CD4-positive, CD25-positive, alpha-beta regulatory T cell (primary cell): ENCODE data around the gene EXOC6B. TPM values are rescaled to one million over a fixed set of nuclear protein-coding genes. Genes with fewer than 3 reads are reported as not detected.

Experiments
- ATAC-seq, 2 donors: fragments of 150-1000 bp; cut with Tn5 transposase; one replicate each; pipeline ENCODE4 v1.10.0; 2021; ENCODE audit warnings: low read depth in 2 of 2, moderate number of reproducible peaks in 2 of 2, moderate library complexity in 1 of 2
- DNase-seq, 3 donors: peaks; one replicate each; pipeline versions ENCODE4 v3.0.0 to v3.0.0-alpha.2; 2012 to 2022; ENCODE audit warnings: mixed read lengths in 1 of 3
- H3K27ac ChIP-seq: one replicate; pipeline ENCODE4 v1.7.0; 2013; ENCODE audit warnings: mild to moderate bottlenecking, low read length; ENCODE audit not compliant: insufficient read depth, poor library complexity, severe bottlenecking
- H3K27me3 ChIP-seq: one replicate; pipeline ENCODE4 v1.7.0; 2013; ENCODE audit warnings: low read length; ENCODE audit not compliant: control insufficient read depth, insufficient read depth
- H3K36me3 ChIP-seq: one replicate; pipeline ENCODE4 v1.7.0; 2013; ENCODE audit warnings: mild to moderate bottlenecking, low read length, moderate library complexity; ENCODE audit not compliant: control insufficient read depth, insufficient read depth
- H3K4me1 ChIP-seq: 2 replicates; pipeline ENCODE4 v1.7.0; 2013; ENCODE audit warnings: mild to moderate bottlenecking, low read length; ENCODE audit not compliant: insufficient read depth, control insufficient read depth, poor library complexity, severe bottlenecking
- H3K4me3 ChIP-seq: one replicate; pipeline ENCODE4 v1.7.0; 2013; ENCODE audit warnings: low read depth, mild to moderate bottlenecking, low read length, moderate library complexity
- H3K9me3 ChIP-seq, 2 experiments: 1 replicate in 1 of 2; 2 replicates in 1 of 2; pipeline ENCODE4 v1.7.0; 2013; ENCODE audit warnings: low read length in 2 of 2, mild to moderate bottlenecking in 1 of 2, moderate library complexity in 1 of 2; ENCODE audit not compliant: control insufficient read depth in 2 of 2
- H3K27ac Mint-ChIP-seq, 3 donors: one replicate each; pipeline ENCODE4 v1.8.0; 2020 to 2022; ENCODE audit warnings: mild to moderate bottlenecking in 3 of 3, mixed read lengths in 3 of 3, moderate library complexity in 2 of 3
- H3K27me3 Mint-ChIP-seq: one replicate; pipeline ENCODE4 v1.8.0; 2022; ENCODE audit warnings: mild to moderate bottlenecking, mixed read lengths
- H3K36me3 Mint-ChIP-seq: one replicate; pipeline ENCODE4 v1.8.0; 2020; ENCODE audit warnings: mixed read lengths
- H3K4me1 Mint-ChIP-seq, 4 donors: one replicate each; pipeline ENCODE4 v1.8.0; 2020 to 2022; ENCODE audit warnings: mixed read lengths in 4 of 4, mild to moderate bottlenecking in 1 of 4
- H3K4me3 Mint-ChIP-seq, 4 donors: one replicate each; pipeline ENCODE4 v1.8.0; 2020 to 2022; ENCODE audit warnings: mild to moderate bottlenecking in 4 of 4, mixed read lengths in 4 of 4, moderate library complexity in 3 of 4
- H3K9me3 Mint-ChIP-seq, 7 donors: one replicate each; pipeline ENCODE4 v1.8.0; 2020 to 2022; ENCODE audit warnings: mixed read lengths in 7 of 7, mild to moderate bottlenecking in 3 of 7, moderate library complexity in 2 of 7
- polyA plus RNA-seq, 4 donors: library from polyadenylated mRNA; unstranded; fragments of 300-500 nt; fragmentation: Illumina TruSeq; gene quantifications; one replicate each; pipeline ENCODE4 v1.2.3, GENCODE V29; 2021
- total RNA-seq: library from RNA; stranded (reverse); gene quantifications from one replicate; pipeline ENCODE4 v1.2.3, GENCODE V29; 2022

EXOC6B gene
- total and polyA plus RNA-seq, 5 donors from 2014 or later = 1.5 to 20.8 (median 2.1) TPM

GRCh38 chr2:72326759-72327158 lies 499.1 kb downstream of the EXOC6B start:
- Histone ChIP-seq H3K27me3 (no peaks in the 10 kb centered on the region), H3K36me3 (no peaks in the 10 kb centered on the region), H3K4me1 (no peaks in the 10 kb centered on the region), H3K9me3 (no peaks in the 10 kb centered on the region), H3K27ac (no peak overlapping the region), H3K4me3 (no peak overlapping the region)
- Mint-ChIP-seq H3K27me3 (no peaks in the 10 kb centered on the region), H3K4me3 (no peak overlapping the region), H3K36me3 (peaks cover 19% of the 10 kb centered on the region), H3K27ac (no peak overlapping the region), H3K9me3 (peaks cover 0 to 3% (median 1%) of the 10 kb centered on the region in 7 donors), H3K4me1 (no peaks in the 10 kb centered on the region)
- DNase-seq = no peak
- ATAC-seq = no peak

- DNase-seq = peak in 1 of 3 donors; percentile 5
- no peak for ATAC-seq
Observed at GRCh38 chr2:72325592-72326422, 500.0 kb downstream of the EXOC6B start.

GRCh38 chr2:72316774-72317173 lies 509.1 kb downstream of the EXOC6B start:
- H3K36me3 Mint-ChIP-seq = peaks cover 4% of the 10 kb centered on the region
- no peaks in the 10 kb centered on the region for H3K4me1 ChIP-seq
- no peaks in the 10 kb centered on the region for H3K36me3 ChIP-seq
- no peak overlapping the region for H3K27ac ChIP-seq
- H3K9me3 ChIP-seq = no peaks in the 10 kb centered on the region
- H3K4me1 Mint-ChIP-seq = peaks cover 0 to 5% (median 0%) of the 10 kb centered on the region in 4 donors
- H3K27me3 ChIP-seq = no peaks in the 10 kb centered on the region
- no peak overlapping the region for H3K27ac Mint-ChIP-seq
- no peak overlapping the region for H3K4me3 ChIP-seq
- ATAC-seq = no peak
- no peaks in the 10 kb centered on the region for H3K9me3 Mint-ChIP-seq
- no peak for DNase-seq
- no peaks in the 10 kb centered on the region for H3K27me3 Mint-ChIP-seq
- no peak overlapping the region for H3K4me3 Mint-ChIP-seq

More at GRCh38 chr2:72325592-72326422, 500.0 kb downstream of the EXOC6B start:
- Mint-ChIP-seq H3K9me3 (peaks cover 0 to 3% (median 1%) of the 10 kb centered on the region in 7 donors), H3K4me3 (no peak overlapping the region), H3K4me1 (no peaks in the 10 kb centered on the region), H3K27ac (no peak overlapping the region), H3K36me3 (peaks cover 19% of the 10 kb centered on the region), H3K27me3 (no peaks in the 10 kb centered on the region)
- no peaks in the 10 kb centered on the region for H3K36me3 ChIP-seq
- no peaks in the 10 kb centered on the region for H3K27me3 ChIP-seq
- no peak overlapping the region for H3K4me3 ChIP-seq
- no peaks in the 10 kb centered on the region for H3K9me3 ChIP-seq
- no peaks in the 10 kb centered on the region for H3K4me1 ChIP-seq
- no peak overlapping the region for H3K27ac ChIP-seq

- no peaks in the 10 kb centered on the region for H3K9me3 ChIP-seq
- no peaks in the 10 kb centered on the region for H3K36me3 ChIP-seq
- H3K27me3 ChIP-seq = no peaks in the 10 kb centered on the region
- H3K27ac ChIP-seq = no peak overlapping the region
- Mint-ChIP-seq H3K27me3 (peaks cover 7% of the 10 kb centered on the region), H3K9me3 (peaks cover 1 to 20% (median 4%) of the 10 kb centered on the region in 7 donors), H3K36me3 (peaks cover 6% of the 10 kb centered on the region), H3K27ac (no peak overlapping the region), H3K4me1 (no peaks in the 10 kb centered on the region), H3K4me3 (no peak overlapping the region)
- no peaks in the 10 kb centered on the region for H3K4me1 ChIP-seq
- no peak for ATAC-seq
- DNase-seq = no peak
- no peak overlapping the region for H3K4me3 ChIP-seq
Observed at GRCh38 chr2:72300147-72300684, 525.6 kb downstream of the EXOC6B start.

GRCh38 chr2:72293620-72294019 lies 532.2 kb downstream of the EXOC6B start:
- Histone ChIP-seq H3K27ac (no peak overlapping the region), H3K4me3 (no peak overlapping the region), H3K4me1 (no peaks in the 10 kb centered on the region), H3K27me3 (no peaks in the 10 kb centered on the region), H3K9me3 (no peaks in the 10 kb centered on the region), H3K36me3 (no peaks in the 10 kb centered on the region)
- Mint-ChIP-seq H3K4me1 (no peaks in the 10 kb centered on the region), H3K36me3 (no peaks in the 10 kb centered on the region), H3K27ac (no peak overlapping the region), H3K27me3 (no peaks in the 10 kb centered on the region), H3K9me3 (peaks cover 0 to 2% (median 0%) of the 10 kb centered on the region in 7 donors), H3K4me3 (no peak overlapping the region)
- DNase-seq = no peak
- no peak for ATAC-seq

GRCh38 chr2:72292433-72292832 lies 533.4 kb downstream of the EXOC6B start:
- H3K27ac Mint-ChIP-seq = no peak overlapping the region
- no peaks in the 10 kb centered on the region for H3K4me1 ChIP-seq
- no peaks in the 10 kb centered on the region for H3K27me3 Mint-ChIP-seq
- no peaks in the 10 kb centered on the region for H3K36me3 ChIP-seq
- no peak overlapping the region for H3K4me3 Mint-ChIP-seq
- no peaks in the 10 kb centered on the region for H3K9me3 ChIP-seq
- no peaks in the 10 kb centered on the region for H3K36me3 Mint-ChIP-seq
- H3K9me3 Mint-ChIP-seq = peaks cover 0 to 2% (median 0%) of the 10 kb centered on the region in 7 donors
- H3K27me3 ChIP-seq = no peaks in the 10 kb centered on the region
- ATAC-seq = no peak
- DNase-seq = no peak
- no peak overlapping the region for H3K4me3 ChIP-seq
- H3K27ac ChIP-seq = no peak overlapping the region
- H3K4me1 Mint-ChIP-seq = no peaks in the 10 kb centered on the region

GRCh38 chr2:72291059-72291458 lies 534.8 kb downstream of the EXOC6B start:
- Histone ChIP-seq H3K4me1 (no peaks in the 10 kb centered on the region), H3K4me3 (no peak overlapping the region), H3K9me3 (no peaks in the 10 kb centered on the region), H3K27me3 (no peaks in the 10 kb centered on the region), H3K36me3 (no peaks in the 10 kb centered on the region), H3K27ac (no peak overlapping the region)
- H3K4me3 Mint-ChIP-seq = no peak overlapping the region
- no peak for ATAC-seq
- H3K9me3 Mint-ChIP-seq = peaks cover 0 to 5% (median 0%) of the 10 kb centered on the region in 7 donors
- H3K36me3 Mint-ChIP-seq = no peaks in the 10 kb centered on the region
- no peaks in the 10 kb centered on the region for H3K27me3 Mint-ChIP-seq
- no peak for DNase-seq
- no peaks in the 10 kb centered on the region for H3K4me1 Mint-ChIP-seq
- H3K27ac Mint-ChIP-seq = peak overlapping the region in 1 of 3 donors; percentile 32

- H3K27ac ChIP-seq = no peak overlapping the region
- H3K9me3 ChIP-seq = no peaks in the 10 kb centered on the region
- no peak overlapping the region for H3K27ac Mint-ChIP-seq
- no peaks in the 10 kb centered on the region for H3K4me1 Mint-ChIP-seq
- H3K27me3 Mint-ChIP-seq = no peaks in the 10 kb centered on the region
- no peak overlapping the region for H3K4me3 ChIP-seq
- H3K36me3 Mint-ChIP-seq = no peaks in the 10 kb centered on the region
- H3K9me3 Mint-ChIP-seq = peaks cover 0 to 6% (median 0%) of the 10 kb centered on the region in 7 donors
- DNase-seq (no peak), ATAC-seq (no peak)
- H3K27me3 ChIP-seq = no peaks in the 10 kb centered on the region
- no peaks in the 10 kb centered on the region for H3K4me1 ChIP-seq
- no peaks in the 10 kb centered on the region for H3K36me3 ChIP-seq
- no peak overlapping the region for H3K4me3 Mint-ChIP-seq
Observed at GRCh38 chr2:72289736-72290135, 536.1 kb downstream of the EXOC6B start.
